Endothelial cell of umbilical vein (primary cell): ENCODE data around the gene IPO11. TPM values are rescaled to one million over a fixed set of nuclear protein-coding genes. Genes with fewer than 3 reads are reported as not detected.

Source experiments
- BruUV-seq: library from RNA; stranded (reverse); fragments of 400-500 nt; replicated peaks from 2 replicates; lab custom pipeline; 2021; lab: Mats Ljungman, UMichigan
- CTCF ChIA-PET: fragments of 300-600, 350-600 bp; sonication (Branson Sonifier 250); formaldehyde crosslinking; loops from one replicate; lab custom pipeline; 2021; ENCODE audit warnings: antibody characterized with exemption, inconsistent platforms; lab: Charles Lee
- POLR2A ChIA-PET: fragments of 300-600, 350-600 bp; sonication (Branson Sonifier 250); formaldehyde crosslinking; loops from one replicate; lab custom pipeline; 2021; ENCODE audit warnings: antibody characterized with exemption, inconsistent platforms; lab: Charles Lee
- DNase-seq: peaks from one replicate; pipeline ENCODE4 v3.0.0-alpha.2; 2011; ENCODE audit warnings: low read depth, low spot score
- FAIRE-seq: peaks from 2 replicates; lab custom pipeline; 2011; peaks lifted over from hg19 to GRCh38; lab: Jason Lieb, UNC
- H2AFZ ChIP-seq: 2 replicates; pipeline ENCODE4 v1.6.0; 2012; ENCODE audit warnings: low read depth, low read length, control low read depth, inconsistent platforms
- H3K27ac ChIP-seq: 2 replicates; pipeline ENCODE4 v1.5.1; 2011; ENCODE audit warnings: low read depth, mild to moderate bottlenecking, control low read depth, low read length, moderate library complexity; ENCODE audit not compliant: insufficient read depth
- H3K27me3 ChIP-seq, 2 experiments: 2 replicates each; pipeline versions ENCODE4 v1.6.0 to v1.6.1; 2011; ENCODE audit warnings: low read length in 2 of 2, mixed read lengths in 1 of 2; ENCODE audit not compliant: control insufficient read depth in 2 of 2, insufficient read depth in 2 of 2
- H3K36me3 ChIP-seq, 2 experiments: 2 replicates in 1 of 2; 3 replicates in 1 of 2; pipeline ENCODE4 v1.5.1; 2011; ENCODE audit warnings: low read length in 2 of 2, mild to moderate bottlenecking in 1 of 2, moderate library complexity in 1 of 2; ENCODE audit not compliant: control insufficient read depth in 2 of 2, insufficient read depth in 2 of 2; ENCODE audit errors: extremely low read depth in 1 of 2
- H3K4me1 ChIP-seq: 3 replicates; pipeline ENCODE4 v1.5.1; 2011; ENCODE audit warnings: mild to moderate bottlenecking, low read length; ENCODE audit not compliant: control insufficient read depth, insufficient read depth; ENCODE audit errors: extremely low read depth
- H3K4me2 ChIP-seq: 2 replicates; pipeline ENCODE4 v1.6.1; 2011; ENCODE audit warnings: low read length, control low read depth, mixed read lengths; ENCODE audit not compliant: insufficient read depth
- H3K4me3 ChIP-seq, 3 experiments: fragments of 200-600 bp in 1 of 3; sonication (generic), shearing (Covaris generic) in 1 of 3; replicated peaks in 1 of 3; 2 replicates each; pipeline ENCODE4 v1.5.1; 2011 to 2016; ENCODE audit warnings: control low read depth in 3 of 3, low read length in 3 of 3, mild to moderate bottlenecking in 2 of 3, inconsistent platforms in 1 of 3, low read depth in 1 of 3, moderate library complexity in 1 of 3; ENCODE audit not compliant: insufficient read depth in 1 of 3
- H3K79me2 ChIP-seq: 2 replicates; pipeline ENCODE4 v1.6.0; 2012; ENCODE audit warnings: low read length, inconsistent platforms; ENCODE audit not compliant: control insufficient read depth, insufficient read depth
- H3K9ac ChIP-seq: replicated peaks from 2 replicates; pipeline ENCODE3; 2011; ENCODE audit warnings: low read length, control low read depth; ENCODE audit not compliant: insufficient read depth; ENCODE audit errors: extremely low read depth
- H3K9me1 ChIP-seq: replicated peaks from 3 replicates; pipeline ENCODE4 v1.6.0; 2011; ENCODE audit warnings: mild to moderate bottlenecking, low read length; ENCODE audit not compliant: control insufficient read depth, insufficient read depth; ENCODE audit errors: extremely low read depth
- H3K9me3 ChIP-seq: replicated peaks from 2 replicates; pipeline ENCODE4 v1.5.1; 2012; ENCODE audit warnings: low read length, inconsistent platforms; ENCODE audit not compliant: control insufficient read depth, insufficient read depth
- H4K20me1 ChIP-seq: replicated peaks from 2 replicates; pipeline ENCODE3; 2011; ENCODE audit warnings: mild to moderate bottlenecking, low read length; ENCODE audit not compliant: control insufficient read depth, insufficient read depth; ENCODE audit errors: extremely low read depth
- CTCF ChIP-seq, 2 donors: IDR thresholded peaks; 1 replicate in 1 of 2; 2 replicates in 1 of 2; pipeline ENCODE4 v1.5.1; 2011; ENCODE audit warnings: low read length in 2 of 2, mild to moderate bottlenecking in 2 of 2, moderate library complexity in 2 of 2, control low read depth in 1 of 2, inconsistent platforms in 1 of 2, low read depth in 1 of 2; ENCODE audit not compliant: insufficient read depth in 1 of 2; ENCODE audit errors: extremely low read depth in 1 of 2
- EZH2 ChIP-seq: IDR thresholded peaks from 2 replicates; pipeline ENCODE4 v1.6.1; 2012; ENCODE audit warnings: borderline replicate concordance, low read depth, mild to moderate bottlenecking, moderate library complexity, low read length, inconsistent platforms; ENCODE audit not compliant: severe bottlenecking
- FOS ChIP-seq: IDR thresholded peaks from 2 replicates; pipeline ENCODE4 v1.6.1; 2011; ENCODE audit warnings: mild to moderate bottlenecking, low read length, moderate library complexity, borderline replicate concordance; ENCODE audit not compliant: insufficient read depth
- GATA2 ChIP-seq: IDR thresholded peaks from 2 replicates; pipeline ENCODE4 v1.7.0; 2011; ENCODE audit warnings: low read depth, mild to moderate bottlenecking, moderate library complexity, mixed read lengths, low read length; ENCODE audit not compliant: insufficient read length, insufficient read depth
- JUN ChIP-seq: IDR thresholded peaks from 2 replicates; pipeline ENCODE4 v1.6.1; 2011; ENCODE audit warnings: borderline replicate concordance, low read depth; ENCODE audit not compliant: insufficient read length, insufficient read depth
- MAX ChIP-seq: IDR thresholded peaks from 2 replicates; pipeline ENCODE4 v1.6.1; 2011; ENCODE audit not compliant: insufficient read depth, insufficient read length
- MYC ChIP-seq: IDR thresholded peaks from one replicate; pipeline ENCODE4 v1.6.1; 2011; ENCODE audit warnings: mild to moderate bottlenecking, low read depth, low read length
- POLR2A ChIP-seq: IDR thresholded peaks from 2 replicates; pipeline ENCODE4 v1.6.1; 2012; ENCODE audit warnings: low read depth, mild to moderate bottlenecking, control low read depth, low read length
- POLR2AphosphoS5 ChIP-seq: IDR thresholded peaks from 2 replicates; pipeline ENCODE4 v1.6.1; 2012; ENCODE audit warnings: low read depth, mild to moderate bottlenecking, control low read depth, low read length, moderate library complexity; ENCODE audit not compliant: insufficient read depth
- dilution Hi-C: fragments of 300-500 bp; cut with MboI; formaldehyde crosslinking; loops from one replicate; pipeline ENCODE4 v1.15.0; 2019; ENCODE audit warnings: low sequenced_read_pairs; ENCODE audit not compliant: extremely low pct_ligation_motif_present
- intact Hi-C: fragments of 100-400 bp; cut with micrococcal nuclease; formaldehyde crosslinking; loops from one replicate; pipeline ENCODE4 v1.10.0; 2022
- polyA plus RNA-seq, 4 experiments: library from polyadenylated mRNA; depleted of rRNA in 3 of 4; stranded (reverse) in 3 of 4; unstranded in 1 of 4; fragments of >200 nt; gene quantifications; 2 replicates each; pipeline versions ENCODE4 v1.2.1 to v1.2.3, GENCODE V29; 2011 to 2012; ENCODE audit warnings: missing spikeins in 1 of 4
- total RNA-seq: library from RNA; stranded (reverse); gene quantifications from 2 replicates; pipeline ENCODE4 v1.2.3, GENCODE V29; 2021

Gene IPO11
- total and polyA plus RNA-seq, 2 donors (not counting 3 experiments of a cell fraction or from before 2014, with no cell fraction given): 38.5 to 80.9 TPM

- CTCF ChIA-PET: no interaction called here
- BruUV-seq: no TSS peak
These were observed 239.7 kb downstream of the IPO11 start for GRCh38 chr5:62652225-62652624.

More at GRCh38 chr5:62652225-62652624, 239.7 kb downstream of the IPO11 start:
- dilution Hi-C loops: no loop called here
- Histone ChIP-seq H3K4me3 (no peak overlapping the region), H3K9me3 (no peaks in the 10 kb centered on the region), H3K4me1 (peaks cover 10% of the 10 kb centered on the region), H3K27me3 (no peaks in the 10 kb centered on the region), H3K9me1 (no peaks in the 10 kb centered on the region), H3K27ac (no peak overlapping the region), H3K9ac (no peak overlapping the region), H3K4me2 (no peak overlapping the region), H3K36me3 (no peaks in the 10 kb centered on the region), H4K20me1 (no peaks in the 10 kb centered on the region), H3K79me2 (no peaks in the 10 kb centered on the region), H2AFZ (no peak overlapping the region)
- intact Hi-C loops: no loop called here
- no peak for DNase-seq
- no peak for FAIRE-seq
- TF ChIP-seq FOS: no peak
- no peak for TF ChIP-seq EZH2
- TF ChIP-seq JUN: no peak
- no peak for TF ChIP-seq POLR2A
- no peak for TF ChIP-seq CTCF (IDR thresholded peaks at IDR 0.05; ENCODE audit: extremely low read depth in 1 of 2, insufficient read depth in 1 of 2, low read depth in 1 of 2, low read length in 2 of 2)
- TF ChIP-seq POLR2AphosphoS5: no peak
- no peak for TF ChIP-seq GATA2
- TF ChIP-seq MAX: no peak
- TF ChIP-seq MYC: no peak
- POLR2A ChIA-PET: no interaction called here
